GM12878 (cell line): ENCODE results near the gene TXNL1.

Experiments used
- CTCF ChIP-seq, 3 experiments: IDR thresholded peaks in 2 of 3; conservative IDR thresholded peaks in 1 of 3; 2 replicates each; pipeline ENCODE4 v1.5.1; 2011; ENCODE audit warnings: low read depth in 3 of 3, low read length in 3 of 3, mild to moderate bottlenecking in 3 of 3, control low read depth in 2 of 3, moderate library complexity in 2 of 3, inconsistent platforms in 1 of 3, mixed read lengths in 1 of 3; ENCODE audit not compliant: control insufficient read depth in 2 of 3, insufficient read depth in 1 of 3; ENCODE audit errors: extremely low read depth in 1 of 3
- FOXM1 ChIP-seq: IDR thresholded peaks from 2 replicates; pipeline ENCODE4 v1.6.1; 2012; ENCODE audit warnings: low read depth, mild to moderate bottlenecking, inconsistent platforms, low read length, moderate library complexity
- HDAC6 ChIP-seq: fragments of 200-600 bp; sonication (generic); IDR thresholded peaks from one replicate; pipeline ENCODE4 v1.8.0; 2017; ENCODE audit warnings: antibody characterized with exemption; ENCODE audit not compliant: unreplicated experiment
- MAX ChIP-seq: IDR thresholded peaks from 2 replicates; pipeline ENCODE4 v1.6.1; 2012; ENCODE audit warnings: low read depth, low read length, improper control_type of control experiment
- NFIC ChIP-seq: IDR thresholded peaks from 2 replicates; pipeline ENCODE4 v1.6.1; 2012; ENCODE audit warnings: low read depth, mild to moderate bottlenecking, inconsistent platforms, low read length, moderate library complexity
- TAF1 ChIP-seq: IDR thresholded peaks from 2 replicates; pipeline ENCODE4 v1.6.1; 2011; ENCODE audit warnings: mild to moderate bottlenecking, low read depth, low read length, borderline replicate concordance

GRCh38 chr18:56565551-56566345, 72.6 kb downstream of the TXNL1 start:
- TF ChIP-seq TAF1 (no peak), CTCF (IDR thresholded peaks at IDR 0.05 in 2 of 3, conservative IDR thresholded peaks at IDR 0.05 in 1 of 3; ENCODE audit: control insufficient read depth in 2 of 3, extremely low read depth in 1 of 3, insufficient read depth in 1 of 3, low read depth in 3 of 3, low read length in 3 of 3) (no peak), FOXM1 (no peak), NFIC (no peak), MAX (no peak), HDAC6 (no peak)
